Ishikawa (cell line): ENCODE results near the gene KCNQ1OT1.

Experiments used
- CEBPB ChIP-seq: IDR thresholded peaks from 2 replicates; pipeline ENCODE4 v1.6.1; 2012
- CREB1 ChIP-seq: IDR thresholded peaks from 2 replicates; pipeline ENCODE4 v1.6.1; 2012; ENCODE audit warnings: low read depth
- EGR1 ChIP-seq: IDR thresholded peaks from 2 replicates; pipeline ENCODE4 v1.6.1; 2012
- EP300 ChIP-seq: IDR thresholded peaks from 2 replicates; pipeline ENCODE4 v1.6.1; 2012; ENCODE audit warnings: borderline replicate concordance
- FOXM1 ChIP-seq: IDR thresholded peaks from 2 replicates; pipeline ENCODE4 v1.6.1; 2012; ENCODE audit warnings: low read depth, borderline replicate concordance
- NFIC ChIP-seq: IDR thresholded peaks from 2 replicates; pipeline ENCODE4 v1.6.1; 2012
- RAD21 ChIP-seq: IDR thresholded peaks from 2 replicates; pipeline ENCODE4 v1.6.1; 2012; ENCODE audit warnings: low read depth
- REST ChIP-seq: IDR thresholded peaks from 2 replicates; pipeline ENCODE4 v1.6.1; 2012; ENCODE audit warnings: low read depth, mild to moderate bottlenecking
- TAF1 ChIP-seq: IDR thresholded peaks from 2 replicates; pipeline ENCODE4 v1.6.1; 2012; ENCODE audit warnings: low read depth, mild to moderate bottlenecking
- TCF12 ChIP-seq: IDR thresholded peaks from 2 replicates; pipeline ENCODE4 v1.6.1; 2012; ENCODE audit warnings: low read depth
- TEAD4 ChIP-seq: IDR thresholded peaks from 2 replicates; pipeline ENCODE4 v1.6.1; 2012
- USF1 ChIP-seq: IDR thresholded peaks from 2 replicates; pipeline ENCODE4 v1.6.1; 2012
- YY1 ChIP-seq: IDR thresholded peaks from 2 replicates; pipeline ENCODE4 v1.6.1; 2012; ENCODE audit warnings: low read depth
- ZBTB7A ChIP-seq: IDR thresholded peaks from 2 replicates; pipeline ENCODE4 v1.6.1; 2012; ENCODE audit warnings: low read depth
- TF ChIP-seq, protein P1 (sequence below): IDR thresholded peaks from 2 replicates; pipeline ENCODE4 v1.6.1; 2012

The KCNQ1OT1 gene

GRCh38 chr11:2730272-2731129 is 30.7 kb upstream of the KCNQ1OT1 start:
- TF ChIP-seq ZBTB7A (no peak), TEAD4 (no peak), FOXM1 (no peak), TAF1 (no peak), USF1 (no peak), RAD21 (no peak), CEBPB (no peak), CREB1 (no peak), EP300 (no peak), EGR1 (no peak), TCF12 (no peak), NFIC (no peak), YY1 (no peak), REST (no peak)
- TF ChIP-seq, protein P1, sequence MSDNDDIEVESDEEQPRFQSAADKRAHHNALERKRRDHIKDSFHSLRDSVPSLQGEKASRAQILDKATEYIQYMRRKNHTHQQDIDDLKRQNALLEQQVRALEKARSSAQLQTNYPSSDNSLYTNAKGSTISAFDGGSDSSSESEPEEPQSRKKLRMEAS = no peak

DNA sequence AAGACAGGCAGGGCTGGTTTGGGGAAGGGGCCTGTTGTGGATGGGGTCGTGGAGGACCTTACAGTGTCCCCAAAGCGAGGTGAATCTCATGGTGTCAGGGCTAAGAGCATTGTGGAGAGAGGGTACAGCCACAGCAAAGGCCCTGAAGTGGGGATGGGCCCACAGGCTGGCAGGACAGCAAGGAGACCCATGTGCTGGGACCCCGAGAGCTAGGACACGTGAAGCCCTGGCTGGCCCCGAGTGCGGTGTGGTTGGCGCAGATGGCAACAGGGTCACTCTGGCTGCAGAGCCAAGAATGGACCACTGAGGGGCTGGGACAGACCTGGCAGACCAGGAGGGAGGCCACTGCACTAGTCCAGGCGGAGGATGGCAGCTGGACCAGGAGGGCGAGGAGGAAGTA is 30.0 kb upstream of the KCNQ1OT1 start:
- TF ChIP-seq EP300 (no peak), EGR1 (no peak), TEAD4 (no peak), TCF12 (no peak), TAF1 (no peak), USF1 (no peak), ZBTB7A (no peak), NFIC (no peak), YY1 (no peak), RAD21 (no peak), CEBPB (no peak), FOXM1 (no peak), REST (no peak), CREB1 (no peak)
- TF ChIP-seq, protein P1 = no peak

DNA sequence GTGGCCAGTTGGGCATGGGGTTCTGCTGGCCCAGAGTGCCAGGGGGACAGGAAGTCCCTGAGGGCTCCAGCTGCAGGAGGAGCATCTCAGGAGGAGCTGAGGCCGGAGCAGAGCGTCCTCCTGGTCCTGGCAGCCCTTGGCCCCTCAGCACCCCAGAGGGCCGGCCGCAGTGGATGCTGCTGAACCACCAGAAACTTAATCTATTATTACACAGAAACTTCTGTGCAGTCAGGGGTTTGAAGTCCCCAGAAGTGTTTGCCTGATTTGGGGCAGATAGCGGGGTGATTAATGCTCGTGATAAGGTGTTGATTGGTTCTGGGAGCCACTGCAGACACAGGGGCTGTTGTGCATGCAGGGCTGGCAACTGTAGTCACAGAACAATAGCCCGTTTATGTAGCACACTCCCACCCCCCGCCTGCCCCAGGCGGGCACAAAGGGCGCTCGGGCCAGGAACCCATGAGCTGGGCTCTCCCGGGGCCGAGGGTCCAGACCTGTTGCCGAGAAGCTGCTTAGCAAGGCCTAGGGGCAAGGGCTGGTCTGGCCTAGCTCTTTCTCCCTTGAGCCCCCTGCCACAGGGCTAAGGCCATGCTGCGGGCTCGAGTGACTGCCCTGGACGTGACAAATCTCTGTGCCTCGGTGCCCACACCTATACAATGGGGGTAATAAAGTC is 29.0 kb upstream of the KCNQ1OT1 start:
- TF ChIP-seq ZBTB7A (no peak), TAF1 (no peak), USF1 (no peak), RAD21 (no peak), TCF12 (no peak)

DNA sequence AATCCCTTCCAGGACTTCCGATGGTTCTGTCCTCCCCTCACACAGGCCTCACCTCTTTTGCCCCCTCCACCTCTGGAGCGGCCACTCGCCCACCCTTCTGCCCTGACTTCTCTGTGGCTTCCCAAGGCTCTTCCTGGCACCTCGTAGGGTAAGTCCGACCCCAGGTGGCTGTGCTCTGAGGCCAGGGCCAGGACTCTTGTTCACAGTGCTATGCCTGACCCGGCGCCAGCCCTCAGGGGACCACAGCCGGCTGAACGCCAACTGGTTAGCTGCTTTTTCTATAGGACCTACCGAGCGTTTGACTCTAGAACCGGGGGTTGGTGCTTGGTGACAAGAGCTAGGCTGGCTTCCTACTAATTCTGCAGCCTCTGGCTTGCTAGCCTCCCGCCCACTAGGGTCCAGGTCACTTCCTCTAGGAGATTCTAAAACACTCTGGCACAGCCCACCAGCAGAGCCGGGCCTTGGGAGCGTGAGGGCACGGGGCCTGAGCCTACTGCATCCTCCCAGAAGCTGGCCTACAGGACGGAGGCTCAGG is 28.4 kb upstream of the KCNQ1OT1 start:
- TF ChIP-seq CREB1 = no peak
- no peak for TF ChIP-seq FOXM1
- TF ChIP-seq TCF12 = no peak
- TF ChIP-seq NFIC = no peak
- TF ChIP-seq CEBPB = no peak
- no peak for TF ChIP-seq TAF1
- TF ChIP-seq YY1 = no peak
- no peak for TF ChIP-seq ZBTB7A
- no peak for TF ChIP-seq REST
- TF ChIP-seq, protein P1 = no peak
- TF ChIP-seq EP300 = no peak
- TF ChIP-seq USF1 = no peak
- TF ChIP-seq RAD21 = no peak
- no peak for TF ChIP-seq EGR1
- TF ChIP-seq TEAD4 = no peak
